Body of pancreas (tissue), 4 donors: ENCODE measurements around the gene HORMAD2.

Experiments
- CTCF ChIP-seq, 7 experiments: fragments of 450-650 bp in 4 of 7; fragments of 200-600 bp in 3 of 7; sonication (generic) in 3 of 7; IDR thresholded peaks; one replicate each; pipeline ENCODE4 v1.5.1; 2016 to 2019; ENCODE audit warnings: antibody characterized with exemption in 7 of 7
- POLR2A ChIP-seq, 3 donors: fragments of 450-650 bp; IDR thresholded peaks; one replicate each; pipeline ENCODE4 v1.6.1; 2016; ENCODE audit warnings: antibody characterized with exemption in 3 of 3, mild to moderate bottlenecking in 2 of 3

- no peak for TF ChIP-seq CTCF (IDR thresholded peaks at IDR 0.05)
- TF ChIP-seq POLR2A (IDR thresholded peaks at IDR 0.05), result no peak
Observed at GRCh38 chr22:30113494-30113893, 33.2 kb downstream of the HORMAD2 start.
